C4-2B (cell line): ENCODE measurements around the gene LARGE1.

Source experiments
- CTCF ChIP-seq: fragments of 450-650 bp; conservative IDR thresholded peaks from 2 replicates; pipeline ENCODE4 v1.5.1; 2017; ENCODE audit warnings: mild to moderate bottlenecking
- ZFX ChIP-seq: fragments of 450-650 bp; IDR thresholded peaks from 2 replicates; pipeline ENCODE4 v1.6.1; 2017

GRCh38 chr22:33569559-33569958 is 350.7 kb downstream of the LARGE1 start:
- TF ChIP-seq CTCF, result no peak
- no peak for TF ChIP-seq ZFX
